Body of pancreas (tissue), 4 donors: ENCODE data around the gene ABHD17A. TPM values are rescaled to one million over a fixed set of nuclear protein-coding genes. Genes with fewer than 3 reads are reported as not detected.

Source experiments
- ATAC-seq: fragments of 150-250 bp; one replicate; pipeline ENCODE4 v1.9.1; 2016
- DNase-seq, 4 donors: peaks; one replicate each; pipeline ENCODE4 v3.0.0-alpha.2; 2019
- H3K27ac ChIP-seq, 4 donors: fragments of 200-600 bp; sonication (generic); 1 replicate in 3 of 4; 2 replicates in 1 of 4; pipeline versions ENCODE4 v1.5.1 to v1.6.1; 2016 to 2019; ENCODE audit warnings: mild to moderate bottlenecking in 1 of 4, mixed read lengths in 1 of 4, moderate library complexity in 1 of 4
- H3K27me3 ChIP-seq, 2 donors: fragments of 200-600 bp; sonication (generic); one replicate each; pipeline ENCODE4 v1.6.0; 2016; ENCODE audit warnings: mild to moderate bottlenecking in 1 of 2
- H3K36me3 ChIP-seq, 2 donors: fragments of 200-600 bp; sonication (generic); replicated peaks in 1 of 2; 2 replicates each; pipeline ENCODE4 v1.5.1; 2016; ENCODE audit warnings: low read depth in 2 of 2; ENCODE audit not compliant: insufficient read depth in 1 of 2
- H3K4me1 ChIP-seq: fragments of 200-600 bp; sonication (generic); one replicate; pipeline ENCODE4 v1.6.0; 2016
- H3K4me3 ChIP-seq, 2 donors: fragments of 200-600 bp; sonication (generic); 1 replicate in 1 of 2; 2 replicates in 1 of 2; pipeline ENCODE4 v1.5.1; 2016 to 2019
- H3K9me3 ChIP-seq, 3 donors: fragments of 200-600 bp; sonication (generic); 1 replicate in 2 of 3; 2 replicates in 1 of 3; pipeline ENCODE4 v1.5.1; 2016
- POLR2A ChIP-seq, 3 donors: fragments of 450-650 bp; IDR thresholded peaks; one replicate each; pipeline ENCODE4 v1.6.1; 2016; ENCODE audit warnings: antibody characterized with exemption in 3 of 3, mild to moderate bottlenecking in 2 of 3
- WGBS, 2 donors: methylation state at CpG; one replicate each; pipeline ENCODE4 v1.1.5; 2017; 5-methylcytosine and 5-hydroxymethylcytosine counted together
- intact Hi-C: fragments of 100-400 bp; cut with DNase I; formaldehyde crosslinking; loops from one replicate; pipeline ENCODE4 v1.15.1; 2023
- total RNA-seq, 2 donors: library from RNA; depleted of rRNA; stranded (reverse); fragments of >200 nt; gene quantifications; one replicate each; pipeline ENCODE4 v1.1.0, GENCODE V29; 2016
- TF ChIP-seq, protein P1 (sequence below), 7 experiments: fragments of 450-650 bp in 4 of 7; fragments of 200-600 bp in 3 of 7; sonication (generic) in 3 of 7; IDR thresholded peaks; one replicate each; pipeline ENCODE4 v1.5.1; 2016 to 2019; ENCODE audit warnings: antibody characterized with exemption in 7 of 7

ABHD17A gene
- total RNA-seq, 2 donors from 2014 or later = 56.8 to 100 TPM

DNA sequence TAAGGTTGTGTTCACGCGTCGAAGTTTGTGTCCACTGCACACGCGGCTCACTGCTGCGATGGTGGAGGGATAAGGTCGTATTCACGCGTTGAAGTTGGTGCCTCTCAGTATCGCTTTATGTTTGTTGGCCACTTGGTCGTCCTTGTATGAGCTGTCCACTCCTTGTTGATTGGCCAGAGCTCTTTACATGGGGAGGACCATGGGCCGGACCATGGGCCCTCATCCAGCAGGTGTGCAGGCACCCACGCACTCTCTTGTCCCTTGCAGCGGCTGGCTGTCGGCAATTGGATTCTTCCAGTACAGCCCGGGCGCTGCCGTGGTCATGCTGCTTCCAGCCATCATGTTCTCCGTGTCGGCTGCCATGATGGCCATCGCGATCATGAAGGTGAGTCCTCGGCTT is 37.5 kb upstream of the ABHD17A start:
- ATAC-seq (no peak), DNase-seq (no peak)
- intact Hi-C loops = loop anchor here (10.0 kb wide), 1 partner anchor 162 kb away; no protein-coding TSS in a partner anchor
- no peaks in the 10 kb centered on the region for H3K9me3 ChIP-seq
- TF ChIP-seq POLR2A (IDR thresholded peaks at IDR 0.05) = no peak
- TF ChIP-seq, protein P1, sequence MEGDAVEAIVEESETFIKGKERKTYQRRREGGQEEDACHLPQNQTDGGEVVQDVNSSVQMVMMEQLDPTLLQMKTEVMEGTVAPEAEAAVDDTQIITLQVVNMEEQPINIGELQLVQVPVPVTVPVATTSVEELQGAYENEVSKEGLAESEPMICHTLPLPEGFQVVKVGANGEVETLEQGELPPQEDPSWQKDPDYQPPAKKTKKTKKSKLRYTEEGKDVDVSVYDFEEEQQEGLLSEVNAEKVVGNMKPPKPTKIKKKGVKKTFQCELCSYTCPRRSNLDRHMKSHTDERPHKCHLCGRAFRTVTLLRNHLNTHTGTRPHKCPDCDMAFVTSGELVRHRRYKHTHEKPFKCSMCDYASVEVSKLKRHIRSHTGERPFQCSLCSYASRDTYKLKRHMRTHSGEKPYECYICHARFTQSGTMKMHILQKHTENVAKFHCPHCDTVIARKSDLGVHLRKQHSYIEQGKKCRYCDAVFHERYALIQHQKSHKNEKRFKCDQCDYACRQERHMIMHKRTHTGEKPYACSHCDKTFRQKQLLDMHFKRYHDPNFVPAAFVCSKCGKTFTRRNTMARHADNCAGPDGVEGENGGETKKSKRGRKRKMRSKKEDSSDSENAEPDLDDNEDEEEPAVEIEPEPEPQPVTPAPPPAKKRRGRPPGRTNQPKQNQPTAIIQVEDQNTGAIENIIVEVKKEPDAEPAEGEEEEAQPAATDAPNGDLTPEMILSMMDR (IDR thresholded peaks at IDR 0.05) = no peak
- 92 to 100% methylated on average over 12 to 21 of the region's 23 CpGs for WGBS, 2 donors
- no peak overlapping the region for H3K27ac ChIP-seq
- no peaks in the 10 kb centered on the region for H3K27me3 ChIP-seq
- H3K4me3 ChIP-seq = no peak overlapping the region
- H3K36me3 ChIP-seq = peaks cover 5 to 24% of the 10 kb centered on the region in 2 donors
- no peaks in the 10 kb centered on the region for H3K4me1 ChIP-seq

DNA sequence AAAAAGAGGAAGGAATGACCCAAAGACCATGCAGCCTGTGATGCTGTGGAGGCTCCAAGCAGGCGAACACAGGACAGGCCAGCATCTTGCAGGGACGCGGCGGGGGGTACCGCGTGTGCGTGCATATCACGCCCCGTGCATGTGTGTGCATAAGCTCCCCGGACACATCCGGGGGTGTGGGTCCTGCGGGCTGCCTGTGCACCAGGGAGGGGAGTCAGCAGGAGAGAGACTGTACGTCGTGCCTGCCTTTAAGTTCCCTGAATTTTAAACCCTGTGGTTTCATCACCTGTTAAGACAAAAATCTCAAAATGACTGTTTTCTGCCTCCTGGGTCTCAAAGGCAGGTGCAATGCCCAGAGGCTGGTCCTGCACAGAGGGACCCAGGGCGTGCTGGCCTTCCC is 36.5 kb upstream of the ABHD17A start:
- Histone ChIP-seq H3K27me3 (no peaks in the 10 kb centered on the region), H3K27ac (no peak overlapping the region), H3K36me3 (peaks cover 5 to 24% of the 10 kb centered on the region in 2 donors), H3K4me1 (no peaks in the 10 kb centered on the region), H3K9me3 (no peaks in the 10 kb centered on the region), H3K4me3 (no peak overlapping the region)
- WGBS, 2 donors = 91 to 94% methylated on average over 14 to 15 of the region's 15 CpGs
- intact Hi-C loops = loop anchor here (10.0 kb wide), 1 partner anchor 163 kb away; no protein-coding TSS in a partner anchor
- DNase-seq (no peak), ATAC-seq (no peak)
- TF ChIP-seq, protein P1 (IDR thresholded peaks at IDR 0.05) = no peak
- no peak for TF ChIP-seq POLR2A (IDR thresholded peaks at IDR 0.05)

DNA sequence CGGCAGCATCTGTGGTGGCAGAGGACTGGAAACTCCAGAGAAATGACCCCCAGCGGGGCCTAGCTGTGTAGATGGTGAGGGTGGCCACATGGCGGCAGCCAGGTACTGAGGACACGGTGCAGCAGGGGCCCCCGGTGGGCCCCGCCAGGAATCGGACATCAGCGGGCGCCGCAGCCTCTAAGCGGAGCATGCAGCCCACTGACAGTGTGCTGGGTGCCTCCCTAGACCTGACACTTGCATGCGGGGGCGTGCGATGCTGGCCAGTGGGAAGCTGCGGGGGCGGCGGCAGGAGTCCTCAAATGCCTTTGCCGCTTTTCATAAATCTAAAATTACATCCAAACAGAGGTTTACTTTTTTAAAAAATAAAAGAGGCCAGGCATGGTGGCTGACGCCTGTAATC is 36.0 kb upstream of the ABHD17A start:
- peaks cover 5 to 24% of the 10 kb centered on the region in 2 donors for H3K36me3 ChIP-seq
- intact Hi-C loops = loop anchor here (10.0 kb wide), 1 partner anchor 163 kb away; no protein-coding TSS in a partner anchor
- no peak for ATAC-seq

DNA sequence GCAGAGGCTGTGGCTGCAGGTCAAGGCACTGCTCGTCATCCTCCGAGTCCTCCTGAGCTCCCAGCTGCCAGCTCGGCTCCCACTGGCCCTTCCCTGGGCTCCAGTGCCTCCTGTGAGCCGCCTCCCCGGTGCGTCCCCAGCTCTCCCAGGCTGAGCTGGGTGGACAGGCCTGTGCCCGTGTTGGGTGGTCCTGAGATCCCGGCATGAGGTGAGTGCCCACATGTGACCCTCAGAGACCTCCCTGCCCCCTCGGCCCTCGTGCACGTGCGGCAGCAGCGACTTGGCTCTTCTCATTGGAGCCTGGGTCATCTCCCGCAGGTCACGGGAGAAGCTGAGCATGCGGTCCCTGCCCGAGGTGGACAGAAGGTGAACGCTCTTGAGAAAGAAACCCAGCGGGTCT is 35.3 kb upstream of the ABHD17A start:
- H3K27ac ChIP-seq = no peak overlapping the region
- intact Hi-C loops = loop anchor here (10.0 kb wide), 1 partner anchor 164 kb away; no protein-coding TSS in a partner anchor
- ATAC-seq (no peak), DNase-seq (no peak)
- no peaks in the 10 kb centered on the region for H3K4me1 ChIP-seq
- peaks cover 5 to 24% of the 10 kb centered on the region in 2 donors for H3K36me3 ChIP-seq
- H3K27me3 ChIP-seq = no peaks in the 10 kb centered on the region
- no peak overlapping the region for H3K4me3 ChIP-seq
- TF ChIP-seq POLR2A (IDR thresholded peaks at IDR 0.05) = no peak
- TF ChIP-seq, protein P1 (IDR thresholded peaks at IDR 0.05) = no peak
- 92 to 98% methylated on average over 8 to 17 of the region's 19 CpGs for WGBS, 2 donors
- no peaks in the 10 kb centered on the region for H3K9me3 ChIP-seq

More for the DNA sequence above, 36.0 kb upstream of the ABHD17A start:
- TF ChIP-seq, protein P1 (IDR thresholded peaks at IDR 0.05) = no peak
- TF ChIP-seq POLR2A (IDR thresholded peaks at IDR 0.05) = no peak
- H3K4me3 ChIP-seq = no peak overlapping the region
- no peak for DNase-seq
- H3K27ac ChIP-seq = no peak overlapping the region
- no peaks in the 10 kb centered on the region for H3K9me3 ChIP-seq
- H3K27me3 ChIP-seq = no peaks in the 10 kb centered on the region
- 87 to 95% methylated on average over 2 to 17 of the region's 19 CpGs for WGBS, 2 donors
- H3K4me1 ChIP-seq = no peaks in the 10 kb centered on the region

DNA sequence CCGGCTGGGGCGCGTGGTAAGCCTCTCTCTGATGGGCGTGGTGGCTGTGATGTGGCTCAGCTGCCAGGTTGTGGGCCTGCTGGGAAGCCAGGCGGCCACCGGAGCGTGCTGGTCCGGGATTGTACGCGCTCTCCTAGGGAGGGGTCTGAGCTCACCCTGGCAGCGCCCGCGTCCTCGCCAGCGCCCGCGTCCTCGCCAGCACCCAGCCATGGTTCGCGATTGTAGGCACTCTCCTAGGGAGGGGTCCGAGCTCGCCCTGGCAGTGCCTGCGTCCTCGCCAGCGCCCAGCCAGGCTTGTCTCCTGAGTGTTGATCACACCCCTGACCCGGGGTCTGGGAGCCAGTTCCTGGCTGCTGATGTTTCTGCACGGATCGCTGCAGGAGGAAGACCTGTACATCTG is 33.7 kb upstream of the ABHD17A start:
- intact Hi-C loops = no loop called here
- Histone ChIP-seq H3K4me1 (peaks cover 7% of the 10 kb centered on the region), H3K9me3 (no peaks in the 10 kb centered on the region), H3K4me3 (no peak overlapping the region), H3K27me3 (no peaks in the 10 kb centered on the region), H3K27ac (no peak overlapping the region), H3K36me3 (peaks cover 5 to 16% of the 10 kb centered on the region in 2 donors)
- ATAC-seq = no peak
- DNase-seq = no peak
- TF ChIP-seq, protein P1 (IDR thresholded peaks at IDR 0.05) = no peak
- TF ChIP-seq POLR2A (IDR thresholded peaks at IDR 0.05) = no peak
- WGBS, 2 donors = 92 to 98% methylated on average over 6 to 28 of the region's 28 CpGs
